Inflammatory macrophage (primary cell): ENCODE data around the gene SPG11.
A peak's percentile ranks its signal among the peaks of the same experiment; 100 is the strongest.
"Not testable (repeated sequence)": the region's sequence is repeated elsewhere in the genome, so short reads cannot be mapped to it uniquely, and the experiment has no call there.

Experiments
- DNase-seq, 2 donors: peaks; one replicate each; pipeline ENCODE4 v3.0.0-alpha.2; 2020 to 2022

The SPG11 gene

DNA sequence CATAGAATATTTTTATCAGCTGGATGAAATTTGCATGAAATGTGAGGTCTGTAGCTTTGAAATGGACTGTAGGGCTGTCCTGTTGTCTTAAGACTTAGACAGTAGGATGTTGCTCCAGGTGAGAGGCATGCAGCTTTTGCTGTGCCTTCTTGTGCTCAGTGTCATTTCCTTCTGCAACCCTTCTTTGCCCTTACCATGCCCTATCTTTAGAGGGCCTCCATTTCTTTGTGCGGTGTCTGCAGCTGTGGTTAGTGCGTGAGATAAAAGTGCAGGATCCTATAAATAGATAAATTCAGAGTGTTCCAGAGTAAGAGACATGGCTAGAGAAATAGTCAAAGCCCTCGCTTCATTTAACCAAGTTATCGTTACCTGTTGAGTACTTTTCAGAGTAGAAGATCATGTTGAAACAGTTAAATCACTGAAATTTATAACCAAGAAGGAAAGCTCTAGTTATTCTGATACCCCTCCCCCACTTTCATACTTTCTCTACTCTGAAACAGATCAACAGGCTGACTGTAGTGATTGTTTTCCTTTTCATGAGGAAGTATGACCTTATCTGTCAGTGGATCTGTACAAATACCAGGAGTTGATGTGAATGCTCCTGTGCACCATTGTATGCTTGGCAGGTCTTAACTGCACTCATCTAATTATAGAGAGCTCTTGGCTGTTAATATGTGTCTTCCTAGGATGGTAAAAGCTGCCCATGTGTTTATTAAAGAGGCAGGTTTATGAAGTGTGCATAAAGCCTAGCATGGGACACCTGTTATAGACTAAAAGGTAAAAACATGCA lies 108.3 kb downstream of the SPG11 start:
- DNase-seq: no peak

DNA sequence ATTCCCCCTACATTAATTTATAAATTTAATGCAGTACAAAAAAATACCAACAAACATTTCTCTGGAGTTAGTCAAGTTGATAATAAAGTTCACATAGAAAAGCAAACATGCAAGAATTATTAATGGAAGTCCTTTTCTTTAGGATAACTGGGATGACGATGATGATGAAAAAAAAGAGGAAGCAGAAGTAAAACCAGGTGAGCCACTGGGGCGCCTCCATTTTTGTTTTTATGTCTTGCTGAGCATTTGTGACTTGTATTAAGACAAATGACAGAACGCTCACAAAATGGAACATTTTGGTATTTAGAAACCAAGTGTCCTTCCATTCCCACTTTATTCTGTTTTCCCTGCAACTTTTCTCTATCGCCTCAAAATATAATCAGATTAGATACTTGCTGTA lies 112.7 kb downstream of the SPG11 start:
- no peak for DNase-seq

DNA sequence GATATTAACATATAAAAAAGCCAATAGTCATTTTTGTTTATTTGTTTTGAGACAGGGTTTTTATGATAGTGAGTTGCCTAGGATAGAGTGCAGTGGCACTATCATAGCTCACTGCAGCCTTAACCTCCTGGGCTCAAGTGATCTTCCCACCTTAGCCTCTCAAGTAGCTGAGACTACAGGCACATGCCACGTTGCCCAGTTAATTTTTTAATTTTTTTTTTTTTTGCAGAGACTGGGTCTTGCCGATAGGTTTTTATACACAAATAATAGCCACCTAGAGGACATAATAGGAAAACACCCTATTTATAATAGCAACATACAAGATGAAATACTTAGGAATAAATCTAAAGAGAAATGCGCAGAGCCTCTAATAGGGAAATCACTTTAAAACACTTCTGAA lies 113.2 kb downstream of the SPG11 start:
- DNase-seq: peak in 1 of 2 donors; percentile 49

DNA sequence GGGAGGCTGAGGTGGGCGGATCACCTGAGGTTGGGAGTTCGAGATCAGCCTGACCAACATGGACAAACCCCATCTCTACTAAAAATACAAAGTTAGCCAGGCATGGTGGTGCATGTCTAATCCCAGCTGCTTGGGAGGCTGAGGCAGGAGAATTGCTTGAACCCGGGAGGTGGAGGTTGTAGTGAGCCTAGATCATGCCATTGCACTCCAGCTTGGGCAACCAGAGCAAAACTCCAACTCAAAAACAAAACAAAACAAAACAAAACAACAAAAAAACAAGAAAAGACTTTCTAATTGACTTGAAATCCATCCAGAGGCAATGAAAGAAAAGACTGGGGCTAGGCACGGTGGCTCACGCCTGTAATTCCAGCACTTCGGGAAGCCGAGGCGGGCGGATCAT lies 114.3 kb downstream of the SPG11 start:
- not testable (repeated sequence) for DNase-seq

DNA sequence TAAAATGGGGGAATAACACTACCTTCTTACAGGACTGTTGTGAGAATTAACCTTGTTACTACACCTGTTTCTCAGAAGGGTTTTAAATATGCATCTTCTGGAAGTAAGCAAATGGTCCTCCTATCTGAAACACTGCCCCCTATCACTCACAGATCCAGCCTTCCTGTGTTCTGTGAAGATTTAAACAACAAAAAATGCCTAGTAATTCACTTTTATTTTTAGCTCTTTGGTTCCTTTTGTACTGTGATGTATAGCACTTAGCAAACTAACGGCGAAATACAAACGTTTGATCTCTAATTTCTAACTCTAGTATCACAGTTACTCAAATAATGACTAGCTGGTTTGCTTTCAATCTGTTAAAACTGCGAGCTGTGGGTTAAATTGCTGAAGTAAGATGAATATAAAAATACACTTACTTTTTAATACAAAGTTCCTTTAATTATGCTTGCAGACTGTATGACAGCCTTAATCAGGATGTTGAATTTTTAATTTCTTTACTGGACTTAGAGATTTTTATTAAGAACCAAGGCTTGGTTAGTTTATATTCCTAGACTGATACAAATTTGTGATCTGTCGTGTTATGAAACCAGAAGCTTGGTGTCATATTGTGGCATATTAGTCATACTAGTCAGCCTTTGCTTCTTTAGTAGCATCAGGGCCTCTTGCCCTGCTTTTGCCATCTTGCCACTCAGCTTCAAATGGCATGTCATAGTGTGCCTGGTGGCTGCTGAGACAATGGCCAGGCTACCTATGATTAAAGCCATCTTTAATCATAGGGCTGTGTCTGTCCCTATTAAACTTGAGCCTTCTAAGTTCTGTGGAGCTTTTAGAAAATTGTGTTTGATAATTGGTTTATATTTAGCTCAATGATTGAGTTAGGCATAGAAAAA lies 117.3 kb downstream of the SPG11 start:
- peak; percentile 46 to 64 for DNase-seq

DNA sequence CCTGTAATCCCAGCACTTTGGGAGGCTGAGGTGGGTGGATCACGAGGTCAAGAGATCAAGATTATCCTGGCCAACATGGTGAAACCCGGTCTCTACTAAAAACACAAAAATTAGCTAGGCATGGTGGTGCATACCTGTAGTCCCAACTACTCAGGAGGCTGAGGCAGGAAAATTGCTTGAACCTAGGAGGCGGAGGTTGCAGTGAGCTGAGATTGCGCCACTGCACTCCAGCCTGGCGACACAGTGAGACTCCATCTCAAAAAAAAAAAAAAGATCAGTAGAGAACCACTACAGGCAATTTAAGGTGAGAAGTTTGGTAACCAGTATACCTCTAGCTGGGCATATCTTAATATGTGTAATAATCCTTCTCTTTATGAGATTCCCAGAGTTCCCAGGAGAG lies 118.7 kb downstream of the SPG11 start:
- not testable (repeated sequence) for DNase-seq

DNA sequence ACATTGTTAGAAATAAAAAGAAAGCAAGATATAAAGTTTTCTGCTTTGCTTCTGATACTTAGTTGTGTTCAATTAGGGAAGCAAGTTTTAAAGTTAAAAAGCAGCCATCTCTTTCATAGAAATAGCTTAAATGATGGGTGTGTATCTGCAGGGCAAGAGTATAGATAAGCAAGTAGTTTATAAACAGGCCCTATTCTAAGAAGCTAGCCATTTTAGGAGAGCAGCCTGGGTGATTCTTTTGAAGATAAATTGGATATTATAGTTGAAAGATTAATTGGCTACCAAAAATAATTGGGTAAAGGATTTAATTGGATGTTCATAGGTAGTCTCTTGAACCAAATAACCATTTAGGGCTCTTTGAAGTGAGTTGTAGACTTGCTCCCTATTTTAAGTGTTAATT lies 120.9 kb downstream of the SPG11 start:
- no peak for DNase-seq

DNA sequence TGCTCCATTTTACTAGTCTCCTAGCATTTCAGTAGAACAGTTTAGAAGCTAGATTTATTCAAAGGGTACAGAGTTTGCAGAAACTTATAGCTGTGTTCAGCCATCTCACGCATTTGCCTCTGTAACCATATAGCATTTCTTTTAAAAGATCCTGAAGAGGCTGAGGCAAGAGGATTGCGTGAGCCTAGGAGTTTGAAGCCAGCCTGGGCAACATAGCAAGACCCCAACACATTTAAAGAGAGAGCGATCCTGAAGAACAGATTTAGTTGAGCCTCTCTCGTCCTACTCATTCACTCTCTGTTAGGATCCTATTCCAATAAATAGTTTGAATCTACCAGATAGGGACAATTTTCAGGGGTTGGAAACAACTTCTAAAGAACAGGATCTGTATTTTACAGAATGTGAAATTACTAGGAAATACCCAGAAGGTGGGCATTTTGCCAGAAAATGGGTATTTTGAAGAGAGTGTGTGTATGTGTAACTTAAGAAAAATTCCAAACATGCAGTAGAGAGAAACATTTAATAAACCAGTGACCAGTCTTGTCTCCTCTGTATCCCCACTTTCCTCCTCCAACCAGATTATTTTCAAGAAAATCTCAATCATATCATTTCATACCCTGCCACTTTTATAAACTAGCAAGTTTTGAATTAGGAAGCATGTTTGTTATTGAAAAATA lies 122.0 kb downstream of the SPG11 start:
- DNase-seq: no peak

DNA sequence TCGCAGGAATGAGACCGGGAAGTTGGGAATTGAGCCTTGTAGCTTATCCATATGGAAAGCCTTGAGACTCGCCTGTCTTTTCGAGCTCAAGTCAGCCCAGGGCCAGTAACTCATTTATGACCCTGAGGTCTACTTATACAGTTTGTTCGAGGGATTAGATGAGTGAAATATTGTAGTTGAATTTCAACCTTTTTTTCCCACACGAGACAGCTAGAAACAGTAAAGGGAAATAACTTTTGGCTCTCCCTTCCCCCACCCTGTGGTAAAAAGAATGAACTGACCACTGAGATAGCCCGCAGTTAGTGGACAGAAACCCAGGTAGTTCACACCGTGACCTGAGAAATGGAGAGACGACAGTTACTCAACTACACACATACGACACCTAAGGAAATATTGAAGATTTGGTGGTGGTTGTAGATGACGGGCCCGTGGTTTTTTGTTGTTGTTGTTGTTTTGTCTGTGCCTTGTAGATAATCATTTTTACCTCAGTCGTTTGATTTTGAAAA lies 125.7 kb downstream of the SPG11 start:
- DNase-seq: peak in 1 of 2 donors; percentile 12

DNA sequence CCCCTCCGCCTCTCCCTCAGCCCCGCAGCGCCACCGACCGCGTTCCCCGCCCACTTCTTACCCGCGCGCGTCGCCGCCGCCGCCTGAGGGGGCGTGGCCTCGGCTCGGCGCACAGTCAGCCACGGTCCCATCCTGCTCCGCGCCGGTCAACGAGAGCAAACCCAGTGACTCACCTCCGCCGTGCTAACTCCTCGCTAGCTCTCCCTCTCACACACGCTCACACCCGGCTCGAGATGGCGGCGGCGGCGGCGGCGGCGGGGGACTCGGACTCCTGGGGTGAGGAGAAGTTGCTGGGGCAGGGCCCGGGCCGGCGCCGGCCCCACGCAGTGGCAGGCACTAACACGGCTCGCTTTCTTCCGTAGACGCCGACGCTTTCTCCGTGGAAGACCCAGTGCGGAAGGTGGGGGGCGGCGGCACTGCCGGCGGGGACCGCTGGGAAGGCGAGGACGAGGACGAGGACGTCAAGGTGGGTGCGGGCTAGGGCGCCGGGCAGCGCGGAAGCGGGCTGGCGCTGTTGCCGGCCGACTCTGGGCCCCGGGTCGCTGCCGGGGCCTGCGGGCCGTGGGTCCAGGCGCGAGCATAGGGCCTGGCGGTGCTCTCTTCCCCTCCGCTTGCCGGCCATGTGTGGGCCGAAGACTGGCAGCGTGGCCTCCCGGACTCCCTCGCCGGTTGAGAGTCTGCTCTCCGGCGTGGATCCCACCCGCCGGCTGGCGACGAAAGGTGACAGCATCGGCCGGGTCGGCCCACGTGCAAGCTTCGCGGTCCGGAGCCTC lies 126.3 kb downstream of the SPG11 start, which contains the start of gene EIF3J:
EIF3J (plus strand) TSS at position 186 of the 773 bp plus-strand sequence; CDS start at position 234, 48 bp downstream.
- peak; percentile 94 to 95 for DNase-seq

DNA sequence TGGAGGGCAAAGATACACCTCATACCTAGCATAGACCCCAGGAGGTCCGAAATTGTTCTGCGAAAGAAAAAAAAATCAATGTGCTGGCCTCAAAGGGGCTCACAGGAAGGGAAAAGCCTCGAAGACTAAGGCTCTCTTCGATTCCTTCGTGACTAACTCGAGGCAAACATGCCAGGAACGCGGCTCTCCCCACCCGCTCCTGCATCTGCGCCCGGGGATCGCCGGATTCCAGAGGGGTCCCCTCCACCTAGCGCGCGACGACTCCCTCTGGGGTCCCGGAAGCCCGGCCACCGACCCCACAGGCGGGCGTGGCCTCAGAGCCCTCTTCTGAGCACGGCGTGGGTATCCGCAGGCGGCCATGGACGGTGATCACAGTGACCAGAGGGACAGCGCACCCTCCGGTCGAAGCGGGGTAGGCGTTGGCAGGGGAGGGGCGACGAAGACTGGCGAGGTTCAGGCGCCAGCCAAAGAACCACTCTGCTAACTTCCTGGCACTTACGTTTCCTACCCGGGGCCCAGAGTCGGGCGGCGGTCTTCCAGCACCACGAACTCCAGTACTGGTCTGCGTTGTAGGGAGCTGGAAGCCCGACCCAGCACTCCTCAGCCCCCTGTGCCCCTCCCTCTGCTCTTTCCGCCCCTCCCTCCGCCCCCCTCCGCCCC lies 127.0 kb downstream of the SPG11 start:
- DNase-seq: peak; percentile 86 to 90

DNA sequence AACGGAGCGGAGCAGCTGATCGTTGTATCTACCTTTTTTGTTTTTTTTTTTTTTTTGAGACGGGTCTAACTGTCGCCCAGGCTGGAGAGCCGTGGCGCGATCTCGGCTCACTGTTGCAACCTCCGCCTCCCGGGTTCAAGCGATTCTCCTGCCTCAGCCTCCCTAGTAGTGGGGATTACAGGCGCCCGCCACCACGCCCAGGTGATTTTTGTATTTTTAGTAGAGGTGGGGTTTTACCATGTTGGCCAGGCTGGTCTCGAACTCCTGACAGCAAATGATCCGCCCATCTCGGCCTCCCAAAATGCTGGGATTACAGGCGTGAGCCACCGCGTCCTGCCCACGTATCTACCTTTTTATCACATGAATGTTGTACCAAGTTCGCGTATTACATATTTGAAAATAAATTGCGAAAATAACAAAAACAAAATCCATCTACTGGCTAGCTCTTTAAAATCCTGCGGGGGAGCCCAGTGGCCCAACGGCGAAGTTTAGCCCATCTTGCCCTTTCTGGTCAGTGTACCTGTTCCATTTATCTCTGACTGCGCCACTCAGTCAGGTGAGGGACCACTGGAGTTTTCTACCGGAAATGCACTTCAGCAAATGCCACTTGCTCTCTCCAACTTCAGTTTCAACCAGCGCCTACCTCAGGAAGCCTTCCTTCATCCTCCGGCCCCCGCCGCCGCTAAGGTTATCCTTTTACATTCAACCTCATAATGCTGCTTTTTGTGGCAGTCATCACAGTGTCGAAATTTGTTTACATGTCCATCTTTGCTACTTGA lies 127.8 kb downstream of the SPG11 start:
- peak in 1 of 2 donors; percentile 5 for DNase-seq

DNA sequence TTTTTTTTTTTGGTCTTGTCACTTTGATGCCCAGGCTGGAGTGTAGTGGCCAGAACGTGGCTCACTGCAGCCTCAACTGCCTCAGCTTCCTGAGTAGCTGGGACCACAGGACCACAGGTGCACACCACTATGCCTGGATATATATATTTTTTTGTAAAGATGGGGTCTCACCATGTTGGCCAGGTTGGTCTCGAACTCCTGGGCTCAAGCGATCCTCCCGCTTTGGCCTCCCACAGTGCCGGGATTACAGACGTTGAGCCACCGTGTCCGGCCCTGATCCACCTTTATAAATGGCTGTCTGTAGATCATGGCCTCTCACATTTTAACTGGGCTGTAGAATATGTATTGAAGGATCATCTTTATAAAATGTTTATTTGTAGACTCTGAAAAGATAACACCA lies 128.4 kb downstream of the SPG11 start:
- DNase-seq: no peak

DNA sequence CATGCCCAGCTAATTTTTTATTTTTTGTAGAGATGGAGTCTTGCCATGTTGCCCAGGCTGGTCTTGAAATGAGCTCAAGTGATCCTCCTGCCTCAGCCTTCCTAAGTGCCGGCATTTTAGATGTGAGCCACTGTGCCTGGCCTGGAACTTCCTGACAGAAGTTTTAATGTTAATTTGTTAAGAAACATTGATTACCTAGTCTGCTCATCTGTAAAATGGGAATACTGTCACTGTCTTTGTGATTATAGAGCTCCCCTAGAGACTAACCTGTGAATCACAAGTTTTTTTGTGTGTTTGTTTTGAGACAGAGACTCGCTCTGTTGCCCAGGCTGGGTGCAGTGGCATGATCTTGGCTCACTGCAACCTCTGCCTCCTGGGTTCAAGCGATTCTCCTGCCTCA lies 130.8 kb downstream of the SPG11 start:
- DNase-seq: no peak

DNA sequence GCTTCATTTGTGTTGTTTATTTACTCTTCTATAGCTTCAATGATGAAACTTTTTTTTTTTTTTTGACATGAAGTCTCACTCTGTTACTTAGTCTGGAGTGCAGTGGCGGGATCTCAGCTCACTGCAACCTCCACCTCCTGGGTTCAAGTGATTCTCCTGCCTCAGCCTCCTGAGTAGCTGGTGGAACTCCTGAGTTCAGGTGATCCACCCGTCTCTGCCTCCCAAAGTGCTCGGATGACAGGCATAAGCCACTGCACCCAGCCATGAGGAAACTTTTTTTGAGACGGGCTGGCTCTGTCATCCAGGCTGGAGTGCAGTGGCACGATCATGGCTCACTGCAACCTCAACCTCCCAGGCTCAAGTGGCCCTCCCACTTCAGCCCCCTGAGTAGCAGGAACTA lies 131.2 kb downstream of the SPG11 start:
- not testable (repeated sequence) for DNase-seq

DNA sequence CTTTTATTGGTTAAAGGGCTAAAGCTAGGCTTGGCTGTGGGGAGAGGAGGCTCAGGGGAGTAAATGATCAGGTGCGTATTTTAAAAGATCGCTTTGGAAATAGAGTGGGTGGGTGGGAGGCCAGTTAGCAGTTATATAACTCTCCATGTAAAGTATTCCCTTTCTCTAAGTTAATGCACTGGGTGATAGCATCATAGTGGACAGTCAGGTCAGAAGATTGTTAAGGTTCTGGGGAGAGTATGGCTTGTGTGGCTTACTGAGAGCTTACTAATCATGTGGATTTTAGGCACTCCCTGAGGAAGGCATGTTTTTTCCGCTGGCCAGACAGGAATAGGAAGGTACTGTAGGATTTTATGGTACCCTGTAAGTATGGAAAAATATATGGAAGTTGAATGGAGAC lies 132.8 kb downstream of the SPG11 start:
- DNase-seq: no peak

DNA sequence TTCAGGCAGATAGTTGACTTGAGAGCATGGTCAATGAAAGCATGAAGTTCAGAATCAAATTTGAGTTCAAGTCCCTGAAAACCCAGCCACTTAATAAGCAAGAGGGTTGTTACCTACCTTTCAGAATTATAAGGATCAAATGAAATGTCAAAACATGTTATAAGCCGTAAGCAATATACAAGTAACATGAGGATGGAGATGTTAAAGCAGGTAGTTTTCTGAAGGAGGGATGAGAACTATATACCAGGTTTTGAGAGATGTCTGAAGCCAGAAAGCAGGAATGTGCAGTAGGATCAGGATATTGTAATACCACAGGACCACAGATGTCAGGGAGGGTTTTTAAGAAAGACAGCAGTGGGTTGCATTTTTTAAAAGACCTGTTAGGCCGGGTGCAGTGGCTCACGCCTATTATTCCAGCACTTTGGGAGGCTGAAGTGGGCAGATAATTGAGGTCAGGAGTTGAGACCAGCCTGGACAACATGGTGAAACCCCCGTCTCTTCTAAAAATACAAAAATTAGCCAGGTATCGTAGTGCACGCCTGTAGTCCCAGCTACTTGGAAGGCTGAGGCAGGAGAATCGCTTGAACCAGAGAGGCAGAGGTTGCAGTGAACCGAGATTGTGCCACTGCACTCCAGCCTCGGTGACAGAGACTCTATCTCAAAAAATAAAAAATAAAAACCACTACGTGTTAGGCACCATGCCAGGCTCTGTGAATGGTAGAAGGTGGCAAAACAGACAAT lies 133.4 kb downstream of the SPG11 start:
- DNase-seq: no peak

DNA sequence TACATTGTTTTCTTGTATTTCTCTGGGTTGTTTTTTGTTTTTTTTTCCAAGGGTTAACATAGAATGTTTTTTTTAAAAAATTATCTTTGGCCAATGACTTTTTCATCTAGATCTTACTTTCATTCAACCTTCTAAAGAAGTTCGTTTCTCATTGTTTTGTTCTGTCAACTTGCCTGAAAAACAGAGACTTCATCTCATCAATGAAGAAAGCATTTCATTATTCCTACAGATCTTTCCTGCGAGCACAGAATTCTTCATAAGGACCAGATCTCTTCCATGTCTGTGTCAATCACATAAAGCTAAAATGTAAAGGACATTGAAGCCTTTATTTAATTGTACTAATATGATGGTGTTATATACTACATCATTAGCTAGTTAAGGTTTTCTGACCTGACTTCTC lies 136.2 kb downstream of the SPG11 start:
- no peak for DNase-seq

DNA sequence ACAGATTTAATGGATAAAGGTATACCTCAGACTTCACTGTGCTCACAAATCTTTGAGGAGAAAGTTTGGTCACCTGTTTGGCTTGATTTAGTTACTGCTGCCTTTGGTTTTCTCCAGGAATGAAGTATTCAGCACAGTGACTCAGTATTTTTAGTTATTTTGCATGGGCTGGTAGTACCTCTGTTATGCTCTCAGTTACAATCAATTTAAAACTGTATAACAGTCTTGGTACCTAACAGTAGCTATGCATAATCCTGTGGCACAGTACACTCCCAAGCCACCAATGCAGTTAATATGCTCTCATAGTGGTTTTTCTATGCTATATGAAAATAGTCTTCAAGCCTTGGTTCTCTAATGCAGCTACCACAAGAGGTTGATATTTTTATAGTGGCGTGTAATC lies 138.4 kb downstream of the SPG11 start:
- DNase-seq: no peak

DNA sequence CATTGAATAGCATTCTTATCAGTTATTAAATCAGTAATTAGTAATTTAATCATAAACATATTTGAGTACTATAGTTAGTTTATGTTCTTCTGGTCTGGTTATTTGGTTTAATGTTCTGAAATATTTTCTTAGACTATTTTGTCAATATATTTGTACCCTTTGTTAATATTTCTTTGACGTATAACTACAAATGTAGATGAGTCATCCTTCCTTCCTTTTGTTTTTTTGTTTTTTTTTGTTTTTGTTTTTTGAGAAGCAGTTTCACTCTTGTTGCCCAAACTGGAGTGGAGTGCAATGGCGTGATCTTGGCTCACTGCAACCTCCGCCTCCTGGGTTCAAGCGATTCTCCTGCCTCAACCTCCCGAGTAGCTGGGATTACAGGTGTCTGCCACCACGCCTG lies 143.9 kb downstream of the SPG11 start:
- no peak for DNase-seq
